MV-4-11 (cell line): ENCODE measurements around the gene GRIK1.

ENCODE experiments used
- DNase-seq: peaks from one replicate; lab custom pipeline; 2025; lab: John Stamatoyannopoulos, UW

Gene GRIK1

GRCh38 chr21:29671728-29672127 is 268.1 kb downstream of the GRIK1 start:
- no peak for DNase-seq

- no peak for DNase-seq
Observed at GRCh38 chr21:29670228-29670627, 269.6 kb downstream of the GRIK1 start.

GRCh38 chr21:29669416-29669815 is 270.4 kb downstream of the GRIK1 start:
- no peak for DNase-seq

GRCh38 chr21:29667651-29668050 is 272.1 kb downstream of the GRIK1 start:
- peak; percentile 67 for DNase-seq

GRCh38 chr21:29664615-29665014 is 275.2 kb downstream of the GRIK1 start:
- no peak for DNase-seq

GRCh38 chr21:29661672-29662442 is 277.9 kb downstream of the GRIK1 start:
- no peak for DNase-seq

- no peak for DNase-seq
Observed at GRCh38 chr21:29660047-29660720, 279.6 kb downstream of the GRIK1 start.

- no peak for DNase-seq
Observed at GRCh38 chr21:29658934-29659203, 280.9 kb downstream of the GRIK1 start.

- DNase-seq = no peak
Observed at GRCh38 chr21:29658177-29658933, 281.4 kb downstream of the GRIK1 start.

GRCh38 chr21:29657240-29657989 is 282.4 kb downstream of the GRIK1 start:
- DNase-seq = no peak

GRCh38 chr21:29656504-29657239 is 283.1 kb downstream of the GRIK1 start:
- DNase-seq = peak; percentile 92

- no peak for DNase-seq
Observed at GRCh38 chr21:29655577-29655976, 284.2 kb downstream of the GRIK1 start.

- no peak for DNase-seq
Observed at GRCh38 chr21:29654855-29655254, 284.9 kb downstream of the GRIK1 start.

- no peak for DNase-seq
Observed at GRCh38 chr21:29654203-29654602, 285.6 kb downstream of the GRIK1 start.

- DNase-seq = no peak
Observed at GRCh38 chr21:29650523-29651022, 289.2 kb downstream of the GRIK1 start.

GRCh38 chr21:29649406-29649814 is 290.4 kb downstream of the GRIK1 start:
- peak; percentile 11 for DNase-seq

- DNase-seq = no peak
Observed at GRCh38 chr21:29648710-29649240, 291.0 kb downstream of the GRIK1 start.

GRCh38 chr21:29647353-29647781 is 292.4 kb downstream of the GRIK1 start:
- DNase-seq = no peak

- no peak for DNase-seq
Observed at GRCh38 chr21:29645666-29646553, 293.9 kb downstream of the GRIK1 start.

- no peak for DNase-seq
Observed at GRCh38 chr21:29643289-29643688, 296.5 kb downstream of the GRIK1 start.
